DND-41 (cell line): Measurements from ENCODE around the gene TSPAN18.

ENCODE experiments used
- ATAC-seq: fragments of 200-7000 bp; cut with Tn5 transposase; 3 replicates; pipeline ENCODE4 v1.9.1; 2021; ENCODE audit warnings: low read depth; ENCODE audit not compliant: insufficient read depth
- DNase-seq: peaks from one replicate; pipeline ENCODE4 v3.0.0-alpha.2; 2020
- H2AFZ ChIP-seq: 2 replicates; pipeline ENCODE4 v1.6.0; 2012; ENCODE audit warnings: low read depth, low read length
- H3K27ac ChIP-seq: 2 replicates; pipeline ENCODE4 v1.5.1; 2012; ENCODE audit warnings: low read length, inconsistent platforms
- H3K27me3 ChIP-seq: fragments of 200-600 bp; sonication (generic); 2 replicates; pipeline ENCODE4 v1.6.0; 2012; ENCODE audit warnings: low read length, mild to moderate bottlenecking, inconsistent platforms; ENCODE audit not compliant: insufficient read depth, poor library complexity
- H3K36me3 ChIP-seq: 2 replicates; pipeline ENCODE4 v1.5.1; 2012; ENCODE audit warnings: low read length, inconsistent platforms; ENCODE audit not compliant: insufficient read depth
- H3K4me1 ChIP-seq: 2 replicates; pipeline ENCODE4 v1.5.1; 2012; ENCODE audit warnings: mild to moderate bottlenecking, low read length; ENCODE audit not compliant: insufficient read depth
- H3K4me2 ChIP-seq: 2 replicates; pipeline ENCODE4 v1.6.0; 2012; ENCODE audit warnings: mild to moderate bottlenecking, moderate library complexity, low read length, inconsistent platforms; ENCODE audit not compliant: insufficient read depth
- H3K4me3 ChIP-seq, 2 experiments: fragments of 200-600 bp in 1 of 2; shearing (Covaris generic) in 1 of 2; 2 replicates each; pipeline ENCODE4 v1.5.1; 2012 to 2016; ENCODE audit warnings: inconsistent platforms in 2 of 2, low read length in 2 of 2, mild to moderate bottlenecking in 2 of 2, low read depth in 1 of 2, moderate library complexity in 1 of 2
- H3K79me2 ChIP-seq: 2 replicates; pipeline ENCODE4 v1.6.0; 2012; ENCODE audit warnings: low read length, inconsistent platforms; ENCODE audit not compliant: insufficient read depth
- H3K9ac ChIP-seq: 2 replicates; pipeline ENCODE4 v1.6.0; 2012; ENCODE audit warnings: low read depth, mild to moderate bottlenecking, inconsistent platforms, low read length, moderate library complexity
- H3K9me3 ChIP-seq: 2 replicates; pipeline ENCODE4 v1.5.1; 2012; ENCODE audit warnings: low read length, moderate library complexity, mild to moderate bottlenecking, inconsistent platforms; ENCODE audit not compliant: insufficient read depth, severe bottlenecking
- H4K20me1 ChIP-seq: 2 replicates; pipeline ENCODE4 v1.6.0; 2012; ENCODE audit warnings: low read length; ENCODE audit not compliant: insufficient read depth
- EZH2 ChIP-seq: IDR thresholded peaks from 3 replicates; pipeline ENCODE4 v1.6.1; 2012; ENCODE audit warnings: borderline replicate concordance, low read depth, mild to moderate bottlenecking, moderate library complexity, low read length, inconsistent platforms; ENCODE audit not compliant: severe bottlenecking
- TF ChIP-seq, protein P1 (sequence below): IDR thresholded peaks from 2 replicates; pipeline ENCODE4 v1.5.1; 2012; ENCODE audit warnings: borderline replicate concordance, low read length, moderate library complexity, mild to moderate bottlenecking; ENCODE audit not compliant: poor library complexity, severe bottlenecking; ENCODE audit errors: extremely low read depth

TSPAN18 gene

DNA sequence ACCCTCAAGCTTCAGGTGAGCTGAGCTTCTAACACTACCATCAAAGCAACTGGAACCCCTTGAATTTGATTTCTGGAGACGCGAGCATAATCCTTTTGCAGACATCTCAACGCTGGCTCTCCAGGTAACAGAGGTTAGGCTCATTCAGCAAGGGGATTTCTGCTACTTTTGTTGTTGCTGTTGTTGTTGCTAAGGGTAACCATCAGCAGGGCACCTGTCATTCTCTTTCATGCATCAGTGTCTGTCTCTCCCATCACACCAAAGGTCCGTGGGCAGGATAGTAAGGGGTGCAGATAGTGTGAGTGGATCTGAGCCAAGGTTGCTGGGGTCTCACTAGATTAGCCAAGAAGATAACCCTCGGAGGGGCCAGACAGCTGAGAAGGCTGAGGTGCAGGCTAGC lies 133.6 kb downstream of the TSPAN18 start:
- H3K36me3 ChIP-seq, result no peaks in the 10 kb centered on the region
- no peak overlapping the region for H2AFZ ChIP-seq
- no peak overlapping the region for H3K4me2 ChIP-seq
- H3K27ac ChIP-seq, result no peak overlapping the region
- H3K9ac ChIP-seq, result no peak overlapping the region
- no peak overlapping the region for H3K4me3 ChIP-seq
- H3K79me2 ChIP-seq, result no peaks in the 10 kb centered on the region
- ATAC-seq, result no peak
- H3K27me3 ChIP-seq, result peaks cover 50% of the 10 kb centered on the region
- H3K9me3 ChIP-seq, result no peaks in the 10 kb centered on the region
- DNase-seq, result no peak
- peaks cover 14% of the 10 kb centered on the region for H3K4me1 ChIP-seq
- no peak for TF ChIP-seq EZH2
- TF ChIP-seq, protein P1, sequence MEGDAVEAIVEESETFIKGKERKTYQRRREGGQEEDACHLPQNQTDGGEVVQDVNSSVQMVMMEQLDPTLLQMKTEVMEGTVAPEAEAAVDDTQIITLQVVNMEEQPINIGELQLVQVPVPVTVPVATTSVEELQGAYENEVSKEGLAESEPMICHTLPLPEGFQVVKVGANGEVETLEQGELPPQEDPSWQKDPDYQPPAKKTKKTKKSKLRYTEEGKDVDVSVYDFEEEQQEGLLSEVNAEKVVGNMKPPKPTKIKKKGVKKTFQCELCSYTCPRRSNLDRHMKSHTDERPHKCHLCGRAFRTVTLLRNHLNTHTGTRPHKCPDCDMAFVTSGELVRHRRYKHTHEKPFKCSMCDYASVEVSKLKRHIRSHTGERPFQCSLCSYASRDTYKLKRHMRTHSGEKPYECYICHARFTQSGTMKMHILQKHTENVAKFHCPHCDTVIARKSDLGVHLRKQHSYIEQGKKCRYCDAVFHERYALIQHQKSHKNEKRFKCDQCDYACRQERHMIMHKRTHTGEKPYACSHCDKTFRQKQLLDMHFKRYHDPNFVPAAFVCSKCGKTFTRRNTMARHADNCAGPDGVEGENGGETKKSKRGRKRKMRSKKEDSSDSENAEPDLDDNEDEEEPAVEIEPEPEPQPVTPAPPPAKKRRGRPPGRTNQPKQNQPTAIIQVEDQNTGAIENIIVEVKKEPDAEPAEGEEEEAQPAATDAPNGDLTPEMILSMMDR, result no peak
- H4K20me1 ChIP-seq, result peaks cover 38% of the 10 kb centered on the region

DNA sequence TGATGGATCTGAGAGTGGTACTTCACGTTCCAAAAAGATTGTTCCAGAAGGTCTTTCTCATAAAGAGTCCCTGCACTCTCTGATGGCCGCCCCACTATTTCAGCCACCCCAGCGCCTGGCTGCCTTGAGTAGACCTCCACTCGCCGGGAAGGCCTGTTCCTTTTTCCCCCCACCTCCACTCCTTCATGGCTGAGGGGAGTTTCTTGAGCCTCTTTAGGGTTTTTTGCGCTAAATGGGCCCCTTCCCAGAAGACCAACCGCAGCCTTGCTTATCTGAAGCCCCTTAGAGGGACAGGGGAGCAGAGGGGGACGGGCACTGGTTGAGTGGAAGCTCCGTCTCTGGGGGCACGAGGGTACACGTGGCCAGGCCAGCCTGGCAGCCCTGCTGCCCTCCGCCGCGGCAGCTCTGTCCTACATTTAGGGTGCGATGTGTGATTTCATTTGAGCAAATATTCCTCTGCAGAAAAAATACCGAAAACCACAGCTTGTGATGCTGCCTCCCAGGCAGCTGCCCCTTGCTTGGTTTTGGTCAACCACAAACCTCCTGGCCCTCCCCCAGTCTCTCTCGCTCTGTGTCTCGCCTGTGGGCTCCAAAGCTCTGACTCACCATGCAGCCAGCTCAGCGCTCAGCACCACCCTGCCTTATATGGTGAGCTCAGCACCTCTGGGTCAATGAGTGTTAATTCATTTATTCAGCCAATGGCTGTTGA lies 135.2 kb downstream of the TSPAN18 start:
- Histone ChIP-seq H3K4me2 (peak overlapping the region; percentile 22), H3K4me3 (no peak overlapping the region), H4K20me1 (peaks cover 38% of the 10 kb centered on the region), H3K27me3 (peaks cover 40% of the 10 kb centered on the region), H3K4me1 (peaks cover 14% of the 10 kb centered on the region), H3K9ac (no peak overlapping the region), H3K36me3 (no peaks in the 10 kb centered on the region), H2AFZ (no peak overlapping the region), H3K79me2 (no peaks in the 10 kb centered on the region), H3K9me3 (no peaks in the 10 kb centered on the region), H3K27ac (no peak overlapping the region)
- no peak for TF ChIP-seq EZH2
- TF ChIP-seq, protein P1, result no peak
- ATAC-seq (peak; percentile 99), DNase-seq (peak; percentile 87)

DNA sequence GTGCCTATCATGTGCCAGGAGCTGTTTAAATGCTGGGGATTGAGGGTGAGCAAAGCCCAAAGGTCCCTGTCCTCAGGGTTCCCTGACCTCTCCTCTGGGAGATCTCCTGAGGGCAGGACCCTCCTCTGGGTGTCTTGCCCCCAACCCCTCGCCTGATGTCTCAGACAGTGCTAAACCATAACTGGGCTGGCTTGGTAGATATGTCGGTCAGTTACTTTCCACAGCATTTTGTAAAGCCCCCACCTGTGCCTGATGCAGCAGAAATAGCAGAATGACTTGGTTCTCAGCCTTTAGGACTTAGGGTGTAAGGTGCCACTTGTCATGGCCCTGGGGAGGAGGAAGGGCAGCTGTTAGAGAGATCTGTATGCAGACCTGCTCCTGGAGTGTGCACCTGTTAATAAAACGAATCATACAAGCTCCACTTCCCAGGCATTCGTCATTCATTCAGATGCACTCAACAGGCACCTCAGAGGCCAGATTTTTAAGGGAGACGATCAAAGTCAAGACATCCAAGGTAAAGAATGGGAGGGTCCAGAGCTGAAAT lies 135.9 kb downstream of the TSPAN18 start:
- no peak for DNase-seq
- Histone ChIP-seq H3K4me2 (no peak overlapping the region), H2AFZ (no peak overlapping the region), H3K36me3 (no peaks in the 10 kb centered on the region), H3K27ac (no peak overlapping the region), H3K4me3 (no peak overlapping the region), H3K79me2 (no peaks in the 10 kb centered on the region), H3K9me3 (no peaks in the 10 kb centered on the region), H4K20me1 (peaks cover 38% of the 10 kb centered on the region), H3K9ac (no peak overlapping the region), H3K27me3 (peaks cover 35% of the 10 kb centered on the region), H3K4me1 (peaks cover 14% of the 10 kb centered on the region)
- TF ChIP-seq, protein P1, result no peak
- no peak for TF ChIP-seq EZH2
- no peak for ATAC-seq
